ENCODE measurements around the gene SLC5A2. TPM values are rescaled to one million over a fixed set of nuclear protein-coding genes. Genes with fewer than 3 reads are reported as not detected.
"Not testable (repeated sequence)": the region's sequence is repeated elsewhere in the genome, so short reads cannot be mapped to it uniquely, and the experiment has no call there.

SLC5A2 gene
- total and polyA plus RNA-seq, 3 donors from 2014 or later: 5.8 to 18.1 (median 6.9) TPM

DNA sequence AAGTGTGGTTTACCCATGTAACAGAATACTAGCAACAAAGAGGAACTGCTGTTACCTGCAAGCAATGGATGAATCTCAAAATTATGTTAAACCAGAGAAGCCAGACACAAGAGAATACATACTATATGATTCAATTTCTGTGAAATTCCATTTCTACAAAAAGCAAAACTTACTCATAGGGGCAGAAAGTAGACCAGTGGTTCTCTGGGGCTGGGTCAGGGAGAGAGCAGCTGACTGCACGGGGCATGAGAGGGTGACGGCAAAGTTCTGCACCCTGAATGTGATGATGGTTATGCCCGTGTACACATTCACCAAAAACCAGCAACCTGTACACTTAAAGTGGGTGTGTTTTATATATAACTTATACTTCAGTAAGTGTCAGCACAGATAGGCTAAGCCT lies 43.4 kb upstream of the SLC5A2 start:
- Histone ChIP-seq H3K36me3 (ENCODE audit: low read depth, missing control alignments) (no peaks in the 10 kb centered on the region), H3K27me3 (no peaks in the 10 kb centered on the region), H3K27ac (no peak overlapping the region), H3K4me3 (no peak overlapping the region), H3K9me3 (no peaks in the 10 kb centered on the region), H3K4me1 (peaks cover 13% of the 10 kb centered on the region)
- intact Hi-C loops (cut with DNase I; ENCODE audit: low total_unique reads): loop anchor here (10.0 kb wide), 1 partner anchor 455 kb away; the partner anchor contains the start of gene HSD3B7
- WGBS, 2 donors: 79 to 80% methylated on average over 3 of the region's 3 CpGs
- TF ChIP-seq POLR2A (IDR thresholded peaks at IDR 0.05): no peak
- TF ChIP-seq, protein P1, sequence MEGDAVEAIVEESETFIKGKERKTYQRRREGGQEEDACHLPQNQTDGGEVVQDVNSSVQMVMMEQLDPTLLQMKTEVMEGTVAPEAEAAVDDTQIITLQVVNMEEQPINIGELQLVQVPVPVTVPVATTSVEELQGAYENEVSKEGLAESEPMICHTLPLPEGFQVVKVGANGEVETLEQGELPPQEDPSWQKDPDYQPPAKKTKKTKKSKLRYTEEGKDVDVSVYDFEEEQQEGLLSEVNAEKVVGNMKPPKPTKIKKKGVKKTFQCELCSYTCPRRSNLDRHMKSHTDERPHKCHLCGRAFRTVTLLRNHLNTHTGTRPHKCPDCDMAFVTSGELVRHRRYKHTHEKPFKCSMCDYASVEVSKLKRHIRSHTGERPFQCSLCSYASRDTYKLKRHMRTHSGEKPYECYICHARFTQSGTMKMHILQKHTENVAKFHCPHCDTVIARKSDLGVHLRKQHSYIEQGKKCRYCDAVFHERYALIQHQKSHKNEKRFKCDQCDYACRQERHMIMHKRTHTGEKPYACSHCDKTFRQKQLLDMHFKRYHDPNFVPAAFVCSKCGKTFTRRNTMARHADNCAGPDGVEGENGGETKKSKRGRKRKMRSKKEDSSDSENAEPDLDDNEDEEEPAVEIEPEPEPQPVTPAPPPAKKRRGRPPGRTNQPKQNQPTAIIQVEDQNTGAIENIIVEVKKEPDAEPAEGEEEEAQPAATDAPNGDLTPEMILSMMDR (IDR thresholded peaks at IDR 0.05): no peak
- DNase-seq: no peak

DNA sequence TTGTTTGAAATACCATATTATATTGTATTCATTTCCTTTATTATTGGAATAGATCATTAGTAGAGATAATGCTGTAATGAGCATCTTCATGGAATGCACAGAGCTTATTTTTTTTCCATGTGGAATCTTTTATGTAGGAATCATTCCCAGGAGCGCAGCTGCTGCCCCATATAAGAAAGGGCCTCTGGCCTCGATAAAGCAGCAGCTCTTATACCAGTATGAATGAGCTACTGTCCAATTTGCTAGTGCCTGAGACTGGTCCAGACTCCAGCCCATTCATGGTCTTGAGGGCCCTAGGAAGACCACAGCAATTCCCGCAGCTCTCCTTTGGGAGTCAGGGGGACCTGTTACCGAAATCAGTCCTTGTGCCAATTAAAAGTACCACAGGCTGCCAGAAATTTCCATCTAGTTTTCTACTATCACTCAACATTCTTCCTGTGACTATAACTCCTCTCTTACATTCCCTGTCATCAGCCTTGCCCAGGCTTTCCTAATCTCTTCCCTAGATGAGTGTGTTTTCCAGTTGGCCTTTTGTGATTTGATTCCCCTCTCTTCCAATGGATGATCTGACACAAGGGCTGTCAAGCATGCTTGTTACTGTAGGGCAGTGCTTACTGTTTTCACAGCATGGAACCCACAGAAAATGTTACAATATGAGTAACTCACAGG lies 42.3 kb upstream of the SLC5A2 start:
- H3K27ac ChIP-seq: no peak overlapping the region
- no peak for TF ChIP-seq POLR2A (IDR thresholded peaks at IDR 0.05)
- TF ChIP-seq, protein P1 (IDR thresholded peaks at IDR 0.05): no peak
- WGBS, 2 donors: 59 to 60% methylated on average over 4 of the region's 4 CpGs
- peaks cover 13% of the 10 kb centered on the region for H3K4me1 ChIP-seq
- no peak overlapping the region for H3K4me3 ChIP-seq
- H3K36me3 ChIP-seq (ENCODE audit: low read depth, missing control alignments): no peaks in the 10 kb centered on the region
- H3K27me3 ChIP-seq: no peaks in the 10 kb centered on the region
- no peaks in the 10 kb centered on the region for H3K9me3 ChIP-seq
- DNase-seq: no peak
- intact Hi-C loops (cut with DNase I; ENCODE audit: low total_unique reads): no loop called here

DNA sequence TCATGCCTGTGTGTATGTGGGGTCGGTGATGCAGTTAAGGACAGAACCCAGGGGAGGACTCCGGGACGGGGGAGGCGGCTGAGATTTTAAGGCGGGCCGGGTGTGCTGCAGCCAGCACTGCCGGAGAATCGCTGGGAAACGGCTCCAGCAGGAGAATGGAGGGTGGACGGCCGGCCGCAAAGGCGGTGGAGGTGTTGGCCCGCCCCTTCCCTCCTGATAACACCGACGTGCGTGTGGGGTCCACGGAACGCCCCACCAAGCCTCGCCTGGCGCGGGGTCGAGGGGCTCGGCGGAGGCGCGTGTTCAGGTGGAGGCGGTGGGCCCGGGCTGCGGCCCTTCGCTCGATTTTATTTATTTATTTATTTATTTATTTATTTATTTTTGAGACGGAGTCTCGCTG lies 41.0 kb upstream of the SLC5A2 start:
- 29 to 45% methylated on average over 28 to 34 of the region's 34 CpGs for WGBS, 2 donors
- H3K9me3 ChIP-seq: no peaks in the 10 kb centered on the region
- intact Hi-C loops (cut with DNase I; ENCODE audit: low total_unique reads): no loop called here
- peaks cover 13% of the 10 kb centered on the region for H3K4me1 ChIP-seq
- peak overlapping the region; percentile 70 to 86 for H3K4me3 ChIP-seq
- peak overlapping the region in 1 of 2 donors; percentile 57 for H3K27ac ChIP-seq
- DNase-seq: no peak
- no peaks in the 10 kb centered on the region for H3K27me3 ChIP-seq
- TF ChIP-seq, protein P1 (IDR thresholded peaks at IDR 0.05): no peak
- H3K36me3 ChIP-seq (ENCODE audit: low read depth, missing control alignments): no peaks in the 10 kb centered on the region

DNA sequence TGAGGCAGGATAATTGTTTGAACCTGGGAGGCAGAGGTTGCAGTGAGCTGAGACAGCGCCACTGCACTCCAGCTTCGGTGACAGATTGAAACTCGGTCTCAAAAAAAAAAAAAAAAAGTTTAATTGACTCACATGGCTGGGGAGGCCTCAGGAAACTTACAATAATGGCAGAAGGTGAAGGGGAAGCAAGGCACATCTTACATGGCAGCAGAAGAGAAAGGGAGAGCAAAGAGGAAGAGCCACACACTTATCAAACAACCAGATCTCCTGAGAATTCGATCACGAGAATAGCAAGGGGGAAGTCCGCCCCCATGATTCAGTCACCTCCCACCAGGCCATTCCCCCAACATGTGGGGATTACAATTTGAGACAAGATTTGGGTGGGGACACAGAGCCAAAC lies 37.0 kb upstream of the SLC5A2 start:
- peaks cover 13% of the 10 kb centered on the region for H3K4me1 ChIP-seq
- intact Hi-C loops (cut with DNase I; ENCODE audit: low total_unique reads); H3K27me3 ChIP-seq; H3K4me3 ChIP-seq; DNase-seq; H3K9me3 ChIP-seq; H3K36me3 ChIP-seq (ENCODE audit: low read depth, missing control alignments); H3K27ac ChIP-seq: not testable (repeated sequence)
- 73 to 83% methylated on average over 6 of the region's 6 CpGs for WGBS, 2 donors

DNA sequence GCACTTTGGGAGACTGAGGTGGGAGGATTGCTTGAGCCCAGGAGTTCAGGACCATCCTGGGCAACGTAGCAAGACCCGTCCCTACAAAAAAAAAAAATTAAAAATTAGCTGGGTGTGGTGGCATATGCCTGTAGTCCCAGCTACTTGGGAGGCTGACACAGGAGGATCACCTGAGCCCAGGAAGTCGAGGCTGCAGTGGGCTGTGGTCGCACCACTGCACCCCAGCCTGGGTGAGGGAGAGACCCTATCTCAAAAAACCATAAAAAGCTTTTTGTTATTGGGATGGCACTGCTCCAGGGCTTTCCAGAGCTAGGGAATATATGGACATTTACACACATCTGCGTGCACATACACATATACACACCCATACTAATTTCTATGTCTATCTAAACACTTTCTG lies 31.7 kb upstream of the SLC5A2 start:
- TF ChIP-seq, protein P1 (IDR thresholded peaks at IDR 0.05): no peak
- no peak for TF ChIP-seq POLR2A (IDR thresholded peaks at IDR 0.05)
- no peaks in the 10 kb centered on the region for H3K27me3 ChIP-seq
- peak; percentile 9 for DNase-seq
- no peaks in the 10 kb centered on the region for H3K36me3 ChIP-seq (ENCODE audit: low read depth, missing control alignments)
- H3K27ac ChIP-seq: no peak overlapping the region
- intact Hi-C loops (cut with DNase I; ENCODE audit: low total_unique reads): no loop called here
- peaks cover 28% of the 10 kb centered on the region for H3K4me1 ChIP-seq
- no peak overlapping the region for H3K4me3 ChIP-seq
- H3K9me3 ChIP-seq: no peaks in the 10 kb centered on the region
- WGBS, 2 donors: 81 to 88% methylated on average over 5 of the region's 5 CpGs
